ENCODE results near the gene PABPN1L. TPM values are rescaled to one million over a fixed set of nuclear protein-coding genes. Genes with fewer than 3 reads are reported as not detected.

PABPN1L gene
- total RNA-seq, 1 experiment from 2014 or later, result not detected

GRCh38 chr16:88814144-88814502 is 52.3 kb downstream of the PABPN1L start:
- CTCF ChIA-PET, result interaction anchor here (2.9 kb wide), 1 partner anchor 43 kb away, joined by 15 read pairs; the partner anchor contains the start of genes GALNS and TRAPPC2L
- intact Hi-C loops (cut with micrococcal nuclease; ENCODE audit: unreplicated experiment), result no loop called here
- BruUV-seq (replicated peaks), result no TSS peak

More at GRCh38 chr16:88814144-88814502, 52.3 kb downstream of the PABPN1L start:
- H3K4me3 Mint-ChIP-seq (ENCODE audit: unreplicated experiment), result peak overlapping the region; percentile 40
- no peaks in the 10 kb centered on the region for H3K9me3 Mint-ChIP-seq (ENCODE audit: unreplicated experiment)
- H3K4me3 ChIP-seq (ENCODE audit: low read depth, low read length), result no peak overlapping the region
- no peaks in the 10 kb centered on the region for H3K27me3 ChIP-seq (replicated peaks; ENCODE audit: control insufficient read depth, insufficient read depth, low read length)
- POLR2A ChIA-PET, result no interaction called here
- H3K36me3 ChIP-seq (ENCODE audit: control insufficient read depth, insufficient read depth, low read length), result peaks cover 12% of the 10 kb centered on the region
- H3K4me1 Mint-ChIP-seq (ENCODE audit: low read depth, unreplicated experiment), result no peaks in the 10 kb centered on the region
- no peak for DNase-seq
- no peaks in the 10 kb centered on the region for H3K27me3 Mint-ChIP-seq (ENCODE audit: insufficient read depth, unreplicated experiment)
- TF ChIP-seq CTCF (IDR thresholded peaks at IDR 0.05; ENCODE audit: insufficient read depth in 1 of 2, low read depth in 1 of 2, low read length in 1 of 2, severe bottlenecking in 1 of 2, unreplicated experiment in 1 of 2), result no peak
- H3K9me3 ChIP-seq, result no peaks in the 10 kb centered on the region
- no peak overlapping the region for H3K27ac Mint-ChIP-seq (ENCODE audit: unreplicated experiment)
- H3K36me3 Mint-ChIP-seq (ENCODE audit: insufficient read depth, unreplicated experiment), result peaks cover 83% of the 10 kb centered on the region
- H3K4me1 ChIP-seq, result peaks cover 15% of the 10 kb centered on the region

Other genes starting within 250 kb of the PABPN1L start
- gene IL17C, start 228.1 kb downstream of the PABPN1L start, total RNA-seq (2022), result not detected in 2 replicates
- 351 and 377 TPM in 2 replicates for gene CYBA, start 215.6 kb downstream of the PABPN1L start, total RNA-seq (2022)
- 127 and 141 TPM in 2 replicates for gene MVD, start 203.6 kb downstream of the PABPN1L start, total RNA-seq (2022)
- gene SNAI3, start 180.2 kb downstream of the PABPN1L start, total RNA-seq (2022), result 3.5 TPM in 2 replicates
- 37.3 and 40.4 TPM in 2 replicates for gene RNF166, start 160.3 kb downstream of the PABPN1L start, total RNA-seq (2022)
- gene CTU2, start 160.2 kb downstream of the PABPN1L start, total RNA-seq (2022), result 44.3 and 54.9 TPM in 2 replicates
- 248 and 284 TPM in 2 replicates for gene PIEZO1, start 81.4 kb downstream of the PABPN1L start, total RNA-seq (2022)
- gene CDT1, start 62.9 kb downstream of the PABPN1L start, total RNA-seq (2022), result 97.7 and 98.0 TPM in 2 replicates
- gene APRT, start 54.7 kb downstream of the PABPN1L start, total RNA-seq (2022), result 251 and 268 TPM in 2 replicates
- 55.3 and 57.8 TPM in 2 replicates for gene GALNS, start 9.7 kb downstream of the PABPN1L start, total RNA-seq (2022)
- gene TRAPPC2L, start 9.5 kb downstream of the PABPN1L start, total RNA-seq (2022), result 179 and 181 TPM in 2 replicates
- 0.35 and 2.1 TPM in 2 replicates for gene CBFA2T3, start 110.5 kb upstream of the PABPN1L start, total RNA-seq (2022)
- gene ACSF3, start 227.2 kb upstream of the PABPN1L start, total RNA-seq (2022), result 49.5 and 55.2 TPM in 2 replicates